GM12872 (cell line): ENCODE data around the gene CYP4V2.

Experiments
- CTCF ChIP-seq: IDR thresholded peaks from 3 replicates; pipeline ENCODE4 v1.5.1; 2011; ENCODE audit warnings: low read depth, mild to moderate bottlenecking, low read length, moderate library complexity; ENCODE audit not compliant: insufficient read depth

CYP4V2 gene

GRCh38 chr4:186151499-186151898 is 39.9 kb upstream of the CYP4V2 start:
- TF ChIP-seq CTCF: no peak

GRCh38 chr4:186158021-186158813 is 33.1 kb upstream of the CYP4V2 start:
- no peak for TF ChIP-seq CTCF

- no peak for TF ChIP-seq CTCF
Measured at GRCh38 chr4:186158966-186159365, 32.4 kb upstream of the CYP4V2 start.

GRCh38 chr4:186159613-186160012 is 31.8 kb upstream of the CYP4V2 start:
- TF ChIP-seq CTCF: no peak

GRCh38 chr4:186161138-186161537 is 30.2 kb upstream of the CYP4V2 start:
- no peak for TF ChIP-seq CTCF

GRCh38 chr4:186166852-186167512 is 24.4 kb upstream of the CYP4V2 start:
- no peak for TF ChIP-seq CTCF

GRCh38 chr4:186167605-186168004 is 23.8 kb upstream of the CYP4V2 start:
- TF ChIP-seq CTCF: no peak
